HUES6 (cell line): ENCODE data around the gene RUNX1.
"Not testable (repeated sequence)": the region's sequence is repeated elsewhere in the genome, so short reads cannot be mapped to it uniquely, and the experiment has no call there.

Source experiments
- H3K27ac ChIP-seq: 2 replicates; pipeline ENCODE4 v1.7.0; 2013; ENCODE audit warnings: low read depth, mild to moderate bottlenecking, low read length, inconsistent platforms
- H3K27me3 ChIP-seq: 2 replicates; pipeline ENCODE4 v1.6.1; 2013; ENCODE audit warnings: low read length; ENCODE audit not compliant: control insufficient read depth, insufficient read depth
- H3K36me3 ChIP-seq: 2 replicates; pipeline ENCODE4 v1.6.1; 2013; ENCODE audit warnings: low read length; ENCODE audit not compliant: control insufficient read depth, insufficient read depth
- H3K4me1 ChIP-seq: 2 replicates; pipeline ENCODE4 v1.6.1; 2013; ENCODE audit warnings: low read length; ENCODE audit not compliant: control insufficient read depth, insufficient read depth
- H3K4me3 ChIP-seq: 2 replicates; pipeline ENCODE4 v1.5.1; 2013; ENCODE audit warnings: low read depth, low read length
- H3K9ac ChIP-seq: one replicate; pipeline ENCODE4 v1.6.1; 2013; ENCODE audit warnings: mild to moderate bottlenecking, low read length
- H3K9me3 ChIP-seq: 2 replicates; pipeline ENCODE4 v1.6.1; 2013; ENCODE audit warnings: low read depth, low read length; ENCODE audit not compliant: control insufficient read depth, insufficient read depth

RUNX1 gene

GRCh38 chr21:34951868-34952267 is 97.2 kb downstream of the RUNX1 start:
- not testable (repeated sequence) for H3K4me3 ChIP-seq

DNA sequence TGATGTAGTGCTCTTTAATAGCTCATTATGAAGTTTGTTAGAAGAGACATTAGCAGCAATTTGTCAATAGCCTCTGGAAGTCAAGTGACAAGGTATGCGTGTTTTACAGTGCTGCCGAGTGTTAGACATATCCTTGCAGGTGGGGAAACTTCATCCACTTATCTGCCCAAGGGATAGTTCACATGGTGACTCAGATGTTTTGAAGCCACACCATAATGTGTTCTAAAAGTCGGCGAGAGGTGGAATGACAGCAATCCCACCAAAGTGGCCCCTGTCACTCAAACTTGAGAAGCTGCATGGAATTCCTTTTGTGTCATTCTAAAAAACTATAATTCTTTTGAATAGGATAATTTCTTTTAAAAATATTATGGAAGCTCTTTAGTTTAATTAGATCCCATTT is 98.1 kb downstream of the RUNX1 start:
- H3K27me3 ChIP-seq: no peaks in the 10 kb centered on the region
- no peak overlapping the region for H3K4me3 ChIP-seq
- no peaks in the 10 kb centered on the region for H3K36me3 ChIP-seq
- H3K9me3 ChIP-seq: no peaks in the 10 kb centered on the region
- no peaks in the 10 kb centered on the region for H3K4me1 ChIP-seq
- no peak overlapping the region for H3K9ac ChIP-seq
- no peak overlapping the region for H3K27ac ChIP-seq

More at GRCh38 chr21:34951868-34952267, 97.2 kb downstream of the RUNX1 start:
- not testable (repeated sequence) for H3K27me3 ChIP-seq, H3K9ac ChIP-seq, H3K4me1 ChIP-seq, H3K36me3 ChIP-seq, H3K27ac ChIP-seq, H3K9me3 ChIP-seq

DNA sequence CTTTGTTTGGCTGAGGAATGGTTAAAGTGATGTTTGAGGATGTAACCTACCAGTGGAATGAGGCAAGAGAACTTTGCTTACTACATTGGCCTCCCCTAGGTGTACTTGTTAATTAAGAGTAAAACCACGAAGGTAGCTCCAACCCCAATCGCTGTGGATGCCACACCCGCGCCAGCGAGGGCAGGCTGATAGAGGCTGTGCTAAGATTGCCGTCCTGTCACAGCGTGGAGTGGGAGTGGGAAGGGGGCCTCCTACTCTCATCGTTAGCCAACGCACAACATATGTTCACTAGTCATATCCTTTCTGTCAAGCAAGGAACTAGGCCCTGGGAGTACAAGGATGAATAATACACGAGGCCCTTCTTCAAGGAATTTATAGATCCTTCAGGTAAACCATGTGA is 99.6 kb downstream of the RUNX1 start:
- no peaks in the 10 kb centered on the region for H3K36me3 ChIP-seq
- no peaks in the 10 kb centered on the region for H3K4me1 ChIP-seq
- no peak overlapping the region for H3K4me3 ChIP-seq
- H3K27me3 ChIP-seq: no peaks in the 10 kb centered on the region
- no peak overlapping the region for H3K9ac ChIP-seq
- H3K9me3 ChIP-seq: no peaks in the 10 kb centered on the region
- no peak overlapping the region for H3K27ac ChIP-seq

DNA sequence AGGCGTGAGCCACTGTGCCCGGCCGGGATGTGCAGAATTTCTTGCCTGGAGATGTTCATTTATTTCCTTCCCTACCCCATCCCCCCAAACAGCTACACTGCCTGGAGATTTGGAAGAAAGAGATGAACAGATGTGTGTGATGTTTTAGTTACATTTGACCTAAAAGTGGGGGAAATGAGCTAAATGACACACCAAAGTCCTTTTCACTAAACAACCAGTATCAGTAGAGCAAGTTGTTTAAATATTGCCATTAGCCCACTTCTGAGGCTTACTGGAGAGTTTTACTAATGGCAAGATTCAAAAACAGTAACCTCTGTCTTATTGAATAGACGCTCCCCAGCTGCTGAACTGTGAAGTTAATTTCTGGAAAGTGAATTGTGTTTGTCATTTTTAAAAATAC is 100.1 kb downstream of the RUNX1 start:
- Histone ChIP-seq H3K9ac (no peak overlapping the region), H3K36me3 (no peaks in the 10 kb centered on the region), H3K4me1 (no peaks in the 10 kb centered on the region), H3K4me3 (no peak overlapping the region), H3K9me3 (no peaks in the 10 kb centered on the region), H3K27me3 (no peaks in the 10 kb centered on the region), H3K27ac (no peak overlapping the region)

DNA sequence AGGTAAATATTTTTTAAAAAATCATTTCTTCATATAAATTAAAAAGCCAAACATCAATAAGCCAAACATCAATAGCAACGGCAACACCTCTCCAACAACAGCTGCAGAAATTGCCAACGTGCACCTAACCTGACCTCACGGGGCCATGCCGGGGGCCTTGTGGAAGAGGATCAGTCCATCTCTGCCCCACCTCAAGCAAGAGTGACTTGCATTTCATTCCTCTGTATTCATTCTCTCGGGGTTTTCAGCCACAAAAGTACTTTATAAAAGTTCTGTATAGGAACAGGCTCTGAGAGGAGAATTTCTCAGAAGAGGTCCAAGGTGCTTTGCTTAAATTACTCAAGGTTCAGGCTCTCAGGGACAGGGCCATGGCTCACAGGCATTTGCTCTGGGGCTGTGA is 100.9 kb downstream of the RUNX1 start:
- no peaks in the 10 kb centered on the region for H3K4me1 ChIP-seq
- no peak overlapping the region for H3K4me3 ChIP-seq
- H3K9ac ChIP-seq: no peak overlapping the region
- H3K27me3 ChIP-seq: no peaks in the 10 kb centered on the region
- no peaks in the 10 kb centered on the region for H3K9me3 ChIP-seq
- no peaks in the 10 kb centered on the region for H3K36me3 ChIP-seq
- H3K27ac ChIP-seq: no peak overlapping the region

- Histone ChIP-seq H3K4me3 (no peak overlapping the region), H3K27ac (no peak overlapping the region), H3K9me3 (no peaks in the 10 kb centered on the region), H3K36me3 (no peaks in the 10 kb centered on the region), H3K9ac (no peak overlapping the region), H3K27me3 (no peaks in the 10 kb centered on the region), H3K4me1 (no peaks in the 10 kb centered on the region)
Measured at GRCh38 chr21:34946916-34947534, 102.1 kb downstream of the RUNX1 start.

- H3K9me3 ChIP-seq: no peaks in the 10 kb centered on the region
- H3K36me3 ChIP-seq: no peaks in the 10 kb centered on the region
- no peak overlapping the region for H3K27ac ChIP-seq
- no peaks in the 10 kb centered on the region for H3K27me3 ChIP-seq
- H3K4me3 ChIP-seq: no peak overlapping the region
- H3K4me1 ChIP-seq: no peaks in the 10 kb centered on the region
- no peak overlapping the region for H3K9ac ChIP-seq
Measured at GRCh38 chr21:34946385-34946840, 102.7 kb downstream of the RUNX1 start.

- Histone ChIP-seq H3K27ac (no peak overlapping the region), H3K9ac (no peak overlapping the region), H3K27me3 (no peaks in the 10 kb centered on the region), H3K9me3 (no peaks in the 10 kb centered on the region), H3K4me3 (no peak overlapping the region), H3K36me3 (no peaks in the 10 kb centered on the region), H3K4me1 (peaks cover 2% of the 10 kb centered on the region; the same call in 1 of the 2 replicates)
Measured at GRCh38 chr21:34945288-34945687, 103.8 kb downstream of the RUNX1 start.

GRCh38 chr21:34944015-34944755 is 104.9 kb downstream of the RUNX1 start:
- no peak overlapping the region for H3K4me3 ChIP-seq
- no peaks in the 10 kb centered on the region for H3K9me3 ChIP-seq
- no peak overlapping the region for H3K27ac ChIP-seq
- no peaks in the 10 kb centered on the region for H3K36me3 ChIP-seq
- H3K27me3 ChIP-seq: no peaks in the 10 kb centered on the region
- peaks cover 2% of the 10 kb centered on the region; the same call in 1 of the 2 replicates for H3K4me1 ChIP-seq
- no peak overlapping the region for H3K9ac ChIP-seq

GRCh38 chr21:34942911-34943310 is 106.2 kb downstream of the RUNX1 start:
- no peak overlapping the region for H3K9ac ChIP-seq
- no peaks in the 10 kb centered on the region for H3K36me3 ChIP-seq
- H3K9me3 ChIP-seq: no peaks in the 10 kb centered on the region
- no peaks in the 10 kb centered on the region for H3K27me3 ChIP-seq
- peaks cover 2% of the 10 kb centered on the region; the same call in 1 of the 2 replicates for H3K4me1 ChIP-seq
- no peak overlapping the region for H3K4me3 ChIP-seq
- no peak overlapping the region for H3K27ac ChIP-seq

- no peak overlapping the region for H3K4me3 ChIP-seq
- H3K27ac ChIP-seq: no peak overlapping the region
- H3K9me3 ChIP-seq: no peaks in the 10 kb centered on the region
- no peaks in the 10 kb centered on the region for H3K36me3 ChIP-seq
- H3K27me3 ChIP-seq: no peaks in the 10 kb centered on the region
- peaks cover 2% of the 10 kb centered on the region; the same call in 1 of the 2 replicates for H3K4me1 ChIP-seq
- H3K9ac ChIP-seq: no peak overlapping the region
Measured at GRCh38 chr21:34941162-34941561, 107.9 kb downstream of the RUNX1 start.
